Activated naive CD4-positive, alpha-beta T cell treated with anti-CD3 and anti-CD28 coated beads for 36 hours (primary cell): ENCODE data around the gene WDR70. TPM values are rescaled to one million over a fixed set of nuclear protein-coding genes. Genes with fewer than 3 reads are reported as not detected.
"Not testable (repeated sequence)": the region's sequence is repeated elsewhere in the genome, so short reads cannot be mapped to it uniquely, and the experiment has no call there.

Experiments
- CTCF ChIA-PET: fragments of 350-600 bp; sonication (Branson Sonifier 250); formaldehyde crosslinking; loops from one replicate; lab custom pipeline; 2021; ENCODE audit warnings: antibody characterized with exemption; lab: Charles Lee
- DNase-seq: peaks from one replicate; pipeline ENCODE4 v3.0.0-alpha.2; 2020
- H3K27ac Mint-ChIP-seq: one replicate; pipeline ENCODE4 v1.8.0; 2021; ENCODE audit warnings: mild to moderate bottlenecking, mixed read lengths
- H3K27me3 Mint-ChIP-seq: one replicate; pipeline ENCODE4 v1.8.0; 2021; ENCODE audit warnings: low read depth, mixed read lengths
- H3K36me3 Mint-ChIP-seq: one replicate; pipeline ENCODE4 v1.8.0; 2021; ENCODE audit warnings: low read depth, mixed read lengths
- H3K4me1 Mint-ChIP-seq: one replicate; pipeline ENCODE4 v1.8.0; 2021; ENCODE audit warnings: low read depth, mixed read lengths
- H3K4me3 Mint-ChIP-seq: one replicate; pipeline ENCODE4 v1.8.0; 2021; ENCODE audit warnings: mild to moderate bottlenecking, moderate library complexity, mixed read lengths
- H3K9me3 Mint-ChIP-seq: one replicate; pipeline ENCODE4 v1.8.0; 2021; ENCODE audit warnings: mixed read lengths
- intact Hi-C: fragments of 100-400 bp; cut with micrococcal nuclease; formaldehyde crosslinking; loops from one replicate; pipeline ENCODE4 v1.15.1; 2023
- total RNA-seq, 2 experiments: library from RNA; stranded (reverse); gene quantifications; one replicate each; pipeline ENCODE4 v1.2.3, GENCODE V29; 2021

The WDR70 gene
- total RNA-seq, 2 experiments from 2014 or later = 37.4 to 39.0 TPM

DNA sequence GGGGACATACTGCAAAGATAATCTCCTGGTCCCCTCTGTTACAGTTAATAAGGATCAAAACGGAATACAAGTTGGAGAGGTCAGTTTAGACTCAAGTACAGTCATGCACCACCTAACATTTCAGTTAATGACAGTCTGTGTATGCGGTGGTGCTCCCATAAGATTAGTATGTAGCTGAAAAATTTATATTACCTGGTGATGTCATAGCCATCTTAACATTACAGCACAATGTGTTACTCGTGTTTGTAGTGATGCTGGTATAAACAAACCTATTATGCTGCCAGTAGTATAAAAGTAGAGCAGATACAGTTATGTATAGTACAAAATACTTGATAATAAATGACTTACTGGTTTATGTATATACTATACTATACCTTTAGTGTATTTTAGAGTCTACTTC lies 252.8 kb downstream of the WDR70 start:
- peaks cover 41% of the 10 kb centered on the region for H3K36me3 Mint-ChIP-seq
- H3K4me1 Mint-ChIP-seq = no peaks in the 10 kb centered on the region
- CTCF ChIA-PET = no interaction called here
- no peaks in the 10 kb centered on the region for H3K27me3 Mint-ChIP-seq
- H3K4me3 Mint-ChIP-seq = no peak overlapping the region
- H3K27ac Mint-ChIP-seq = no peak overlapping the region
- intact Hi-C loops = no loop called here
- no peak for DNase-seq
- peaks cover 21% of the 10 kb centered on the region for H3K9me3 Mint-ChIP-seq

GRCh38 chr5:37637165-37637845 lies 258.2 kb downstream of the WDR70 start:
- Mint-ChIP-seq H3K4me1 (no peaks in the 10 kb centered on the region), H3K27ac (no peak overlapping the region), H3K36me3 (peaks cover 13% of the 10 kb centered on the region), H3K9me3 (peaks cover 1% of the 10 kb centered on the region), H3K27me3 (no peaks in the 10 kb centered on the region), H3K4me3 (no peak overlapping the region)
- no peak for DNase-seq
- CTCF ChIA-PET = interaction anchor here (0.7 kb wide), 1 partner anchor 9 kb away, joined by 3 read pairs; no protein-coding TSS in a partner anchor
- intact Hi-C loops = no loop called here

DNA sequence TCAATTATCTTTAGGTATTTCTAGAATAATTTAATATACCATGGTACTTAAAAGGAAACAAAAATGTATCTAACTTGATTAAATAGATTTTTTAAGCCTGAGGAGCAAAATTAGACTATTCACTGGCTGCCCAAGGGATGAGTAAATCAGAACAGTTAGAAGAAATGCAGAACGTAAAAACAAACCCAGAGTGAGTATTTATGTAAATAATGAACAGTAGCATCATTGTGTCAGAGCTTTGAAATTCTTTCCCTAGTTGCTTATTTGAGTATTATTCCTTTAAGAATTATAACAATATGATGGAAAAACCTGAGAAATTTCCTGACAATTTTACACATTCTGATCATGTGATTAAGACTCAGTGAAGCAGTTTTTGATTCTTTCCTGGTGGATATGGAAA lies 259.8 kb downstream of the WDR70 start:
- DNase-seq = no peak
- Mint-ChIP-seq H3K27me3 (no peaks in the 10 kb centered on the region), H3K4me1 (no peaks in the 10 kb centered on the region), H3K9me3 (peaks cover 1% of the 10 kb centered on the region), H3K4me3 (no peak overlapping the region), H3K36me3 (peaks cover 22% of the 10 kb centered on the region), H3K27ac (no peak overlapping the region)
- intact Hi-C loops = no loop called here
- CTCF ChIA-PET = no interaction called here

GRCh38 chr5:37640088-37640487 lies 261.0 kb downstream of the WDR70 start:
- CTCF ChIA-PET = no interaction called here
- Mint-ChIP-seq H3K9me3 (peaks cover 8% of the 10 kb centered on the region), H3K27ac (no peak overlapping the region), H3K4me3 (no peak overlapping the region), H3K4me1 (no peaks in the 10 kb centered on the region), H3K27me3 (no peaks in the 10 kb centered on the region), H3K36me3 (peaks cover 28% of the 10 kb centered on the region)
- intact Hi-C loops = no loop called here
- no peak for DNase-seq

GRCh38 chr5:37641933-37642332 lies 262.8 kb downstream of the WDR70 start:
- Mint-ChIP-seq H3K9me3 (peaks cover 11% of the 10 kb centered on the region), H3K36me3 (peaks cover 32% of the 10 kb centered on the region), H3K4me3 (no peak overlapping the region), H3K27ac (no peak overlapping the region), H3K4me1 (no peaks in the 10 kb centered on the region), H3K27me3 (no peaks in the 10 kb centered on the region)
- intact Hi-C loops = no loop called here
- CTCF ChIA-PET = no interaction called here
- DNase-seq = no peak

DNA sequence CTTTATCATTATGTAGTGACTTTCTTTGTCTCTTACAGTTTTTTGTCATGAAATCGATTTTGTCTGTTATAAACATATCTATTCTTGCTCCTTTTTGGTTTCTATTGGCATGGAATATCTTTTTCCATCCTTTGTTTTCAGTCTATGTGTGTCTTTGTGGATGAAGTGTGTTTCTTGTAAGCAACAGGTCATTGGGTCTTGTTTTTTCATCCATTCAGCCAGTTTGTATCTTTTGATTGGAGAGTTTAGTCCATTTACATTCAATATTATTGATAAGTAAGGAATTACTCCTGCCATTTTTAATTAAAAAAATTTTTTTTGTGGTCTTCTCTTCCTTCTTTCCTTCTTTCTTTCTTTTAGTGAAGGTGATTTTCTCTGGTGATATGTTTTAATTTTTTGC lies 266.6 kb downstream of the WDR70 start:
- intact Hi-C loops = no loop called here
- Mint-ChIP-seq H3K9me3 (peaks cover 20% of the 10 kb centered on the region), H3K27ac (no peak overlapping the region), H3K36me3 (peaks cover 56% of the 10 kb centered on the region), H3K27me3 (no peaks in the 10 kb centered on the region), H3K4me3 (no peak overlapping the region), H3K4me1 (no peaks in the 10 kb centered on the region)
- DNase-seq = no peak
- CTCF ChIA-PET = no interaction called here

DNA sequence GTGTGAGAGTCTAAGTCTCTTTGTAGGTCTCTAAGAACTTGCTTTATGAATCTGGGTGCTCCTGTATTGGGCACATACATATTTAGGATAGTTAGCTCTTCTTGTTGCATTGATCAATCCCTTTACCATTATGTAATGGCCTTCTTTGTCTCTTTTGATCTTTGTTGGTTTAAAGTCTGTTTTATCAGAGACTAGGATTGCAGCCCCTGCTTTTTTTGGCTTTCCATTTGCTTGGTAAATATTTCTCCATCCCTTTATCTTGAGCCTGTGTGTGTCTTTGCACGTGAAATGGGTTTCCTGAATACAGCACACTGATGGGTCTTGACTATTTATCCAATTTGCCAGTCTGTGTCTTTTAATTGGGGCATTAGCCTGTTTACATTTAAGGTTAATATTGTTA lies 275.4 kb downstream of the WDR70 start:
- H3K27ac Mint-ChIP-seq, CTCF ChIA-PET, H3K4me1 Mint-ChIP-seq, DNase-seq, intact Hi-C loops, H3K27me3 Mint-ChIP-seq, H3K4me3 Mint-ChIP-seq: not testable (repeated sequence)
- H3K36me3 Mint-ChIP-seq = peaks cover 46% of the 10 kb centered on the region
- H3K9me3 Mint-ChIP-seq = peaks cover 35% of the 10 kb centered on the region

DNA sequence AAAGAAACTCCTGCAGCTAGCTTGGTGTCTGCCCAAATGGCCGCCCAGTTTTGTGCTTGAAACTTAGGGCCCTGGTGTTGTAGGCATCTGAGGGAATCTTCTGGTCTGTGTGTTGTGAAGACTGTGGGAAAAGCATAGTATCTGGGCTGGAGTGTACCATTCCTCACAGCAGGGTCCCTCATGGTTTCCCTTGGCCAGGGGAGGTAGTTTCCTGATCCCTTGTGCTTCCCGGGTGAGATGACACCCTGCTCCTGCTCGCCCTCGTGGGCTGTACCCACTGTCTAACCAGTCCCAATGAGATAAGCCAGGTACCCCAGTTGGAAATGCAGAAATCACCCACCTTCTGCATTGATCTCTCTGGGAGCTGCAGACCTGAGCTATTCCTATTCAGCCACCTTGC lies 277.9 kb downstream of the WDR70 start:
- CTCF ChIA-PET = no interaction called here
- H3K4me3 Mint-ChIP-seq = no peak overlapping the region
- no peak overlapping the region for H3K27ac Mint-ChIP-seq
- H3K36me3 Mint-ChIP-seq = peaks cover 30% of the 10 kb centered on the region
- DNase-seq = no peak
- intact Hi-C loops = no loop called here
- H3K9me3 Mint-ChIP-seq = peaks cover 23% of the 10 kb centered on the region
- no peaks in the 10 kb centered on the region for H3K27me3 Mint-ChIP-seq
- H3K4me1 Mint-ChIP-seq = peaks cover 2% of the 10 kb centered on the region

DNA sequence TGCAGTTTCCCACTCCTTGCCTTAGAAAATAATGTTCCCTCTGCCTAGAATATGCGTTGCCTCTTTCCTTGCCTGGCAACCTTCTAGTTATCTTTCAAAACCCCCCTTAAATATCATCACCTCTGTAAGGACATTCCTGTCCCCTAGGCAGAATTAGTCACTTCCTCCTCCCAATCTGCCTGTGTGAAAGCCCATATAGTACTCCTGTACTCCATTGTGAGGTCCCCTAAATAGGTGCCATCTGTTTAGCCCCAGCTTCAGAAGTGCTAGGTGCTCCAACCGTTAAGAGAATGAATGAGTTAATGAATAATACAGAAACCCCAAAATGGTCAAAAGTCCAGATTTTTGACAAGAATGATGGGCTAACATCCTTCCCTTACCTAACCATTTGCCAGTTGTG lies 279.3 kb downstream of the WDR70 start:
- Mint-ChIP-seq H3K9me3 (peaks cover 9% of the 10 kb centered on the region), H3K36me3 (peaks cover 16% of the 10 kb centered on the region), H3K4me3 (no peak overlapping the region), H3K27ac (no peak overlapping the region), H3K27me3 (no peaks in the 10 kb centered on the region), H3K4me1 (peaks cover 2% of the 10 kb centered on the region)
- CTCF ChIA-PET = no interaction called here
- intact Hi-C loops = no loop called here
- DNase-seq = no peak

DNA sequence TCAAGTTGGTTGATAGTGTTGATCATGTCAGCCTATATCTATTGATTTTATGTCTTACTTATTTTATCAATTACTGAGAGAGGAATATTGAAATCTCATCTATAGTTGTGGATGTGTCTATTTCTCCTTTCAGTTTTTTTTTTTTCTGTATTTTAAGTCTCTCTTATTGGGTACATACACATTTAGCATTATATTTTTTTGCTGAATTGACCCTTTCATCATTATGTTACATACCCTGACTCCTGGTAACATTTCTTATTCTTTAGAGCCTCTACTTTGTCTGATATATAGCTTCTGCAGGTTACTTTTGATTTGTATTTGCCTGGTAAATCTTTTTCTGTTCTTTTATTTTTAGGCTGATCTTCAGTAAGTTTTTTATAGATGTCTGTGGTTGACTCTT lies 281.2 kb downstream of the WDR70 start:
- CTCF ChIA-PET = no interaction called here
- Mint-ChIP-seq H3K4me3 (no peak overlapping the region), H3K36me3 (peaks cover 8% of the 10 kb centered on the region), H3K27me3 (no peaks in the 10 kb centered on the region), H3K9me3 (no peaks in the 10 kb centered on the region), H3K4me1 (peaks cover 2% of the 10 kb centered on the region), H3K27ac (no peak overlapping the region)
- no peak for DNase-seq
- intact Hi-C loops = no loop called here

GRCh38 chr5:37661227-37661920 lies 282.3 kb downstream of the WDR70 start:
- DNase-seq = no peak
- intact Hi-C loops = no loop called here
- Mint-ChIP-seq H3K27ac (no peak overlapping the region), H3K36me3 (peaks cover 5% of the 10 kb centered on the region), H3K4me3 (no peak overlapping the region), H3K9me3 (no peaks in the 10 kb centered on the region), H3K4me1 (peaks cover 2% of the 10 kb centered on the region), H3K27me3 (no peaks in the 10 kb centered on the region)
- CTCF ChIA-PET = no interaction called here

DNA sequence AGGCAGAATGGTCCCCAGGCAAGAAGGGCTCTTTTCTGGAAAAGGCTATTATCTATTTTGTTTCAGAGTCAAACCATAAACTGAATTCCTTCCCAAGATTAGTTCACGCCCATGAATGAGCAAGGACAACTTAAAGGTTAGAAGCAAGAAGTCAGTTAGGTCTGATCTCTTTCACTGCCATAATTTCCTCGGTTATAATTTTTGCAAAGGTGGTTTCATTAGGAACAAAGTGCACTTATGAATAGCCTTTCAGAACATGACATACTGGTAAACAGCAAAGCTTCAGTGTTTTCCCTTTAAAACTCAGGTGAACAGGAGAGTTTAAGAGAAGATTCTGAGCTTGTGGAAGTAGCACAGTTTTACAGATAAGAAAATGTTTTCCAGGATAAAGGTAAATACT lies 282.8 kb downstream of the WDR70 start:
- no peak for DNase-seq
- Mint-ChIP-seq H3K27me3 (no peaks in the 10 kb centered on the region), H3K27ac (no peak overlapping the region), H3K36me3 (peaks cover 5% of the 10 kb centered on the region), H3K9me3 (no peaks in the 10 kb centered on the region), H3K4me3 (no peak overlapping the region), H3K4me1 (peaks cover 2% of the 10 kb centered on the region)
- intact Hi-C loops = no loop called here
- CTCF ChIA-PET = no interaction called here

DNA sequence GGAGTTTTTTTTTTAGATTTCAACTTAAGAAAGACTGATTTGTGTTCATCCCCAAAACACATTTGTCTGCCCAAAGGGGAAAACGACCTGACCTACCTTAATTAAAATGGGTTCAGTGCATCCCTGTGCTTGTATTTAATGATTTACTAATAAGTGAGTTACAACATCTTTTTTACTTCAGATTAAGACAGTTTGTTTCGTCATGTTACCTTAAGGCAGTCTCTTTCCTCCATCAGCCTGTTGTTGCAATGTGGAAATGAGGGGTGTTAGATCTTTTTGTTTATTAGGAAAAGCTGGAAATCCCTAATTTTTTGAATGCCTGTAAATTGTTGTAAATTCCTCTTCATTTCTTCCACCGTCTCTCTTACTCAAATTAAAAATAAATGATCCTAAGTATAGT lies 283.2 kb downstream of the WDR70 start:
- CTCF ChIA-PET = no interaction called here
- H3K27ac Mint-ChIP-seq = no peak overlapping the region
- DNase-seq = no peak
- intact Hi-C loops = no loop called here
- no peak overlapping the region for H3K4me3 Mint-ChIP-seq
- H3K4me1 Mint-ChIP-seq = peaks cover 2% of the 10 kb centered on the region
- H3K9me3 Mint-ChIP-seq = no peaks in the 10 kb centered on the region
- H3K36me3 Mint-ChIP-seq = peaks cover 5% of the 10 kb centered on the region
- no peaks in the 10 kb centered on the region for H3K27me3 Mint-ChIP-seq
